ENCODE measurements around the gene UQCRC2. TPM values are rescaled to one million over a fixed set of nuclear protein-coding genes. Genes with fewer than 3 reads are reported as not detected.

The UQCRC2 gene
- polyA plus RNA-seq, 1 donor from 2014 or later = 484 TPM

DNA sequence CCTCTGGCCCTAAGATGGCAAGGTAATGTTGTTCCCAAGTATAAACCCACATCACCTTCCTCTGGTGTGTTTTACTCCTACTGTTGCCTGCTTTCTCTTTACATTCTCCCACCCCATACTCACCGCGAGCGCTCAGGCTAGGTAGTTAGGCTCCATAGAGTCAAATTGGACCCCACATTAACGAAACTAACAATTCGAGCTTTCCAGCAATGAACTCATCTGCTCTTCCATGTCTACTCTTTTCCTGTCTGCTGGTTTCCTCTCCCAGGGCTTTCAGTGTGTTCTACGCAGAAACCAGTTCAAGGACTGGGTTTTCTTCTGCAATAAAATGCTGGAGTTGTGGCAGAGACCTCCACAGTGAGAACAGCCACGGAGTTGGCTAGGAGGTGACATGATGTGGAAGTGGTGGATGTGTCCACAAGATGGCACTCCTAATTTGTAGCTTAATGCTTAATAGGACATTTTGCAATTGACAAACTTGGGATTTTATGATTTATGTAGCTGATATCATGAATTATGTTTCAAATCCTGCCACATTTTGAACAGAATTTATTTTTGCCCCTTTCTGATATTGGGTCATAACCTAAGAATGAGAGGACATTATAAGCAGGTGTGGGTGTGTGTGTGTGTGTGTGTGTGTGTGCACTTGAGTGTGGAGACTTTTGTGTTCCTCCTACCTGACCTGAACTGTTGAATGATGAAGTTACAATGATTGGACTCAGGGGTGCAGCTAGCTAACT is 2.2 kb upstream of the UQCRC2 start:
- no peak overlapping the region for H3K27ac ChIP-seq (ENCODE audit: low read length)
- peaks cover 45% of the 10 kb centered on the region for H3K79me2 ChIP-seq (replicated peaks; ENCODE audit: insufficient read depth, low read length)
- no peaks in the 10 kb centered on the region for H3K36me3 ChIP-seq (ENCODE audit: insufficient read depth, low read length)
- H4K20me1 ChIP-seq (ENCODE audit: insufficient read depth) = no peaks in the 10 kb centered on the region
- H3K9me3 ChIP-seq (ENCODE audit: low read length) = no peaks in the 10 kb centered on the region
- no peaks in the 10 kb centered on the region for H3K27me3 ChIP-seq (ENCODE audit: insufficient read depth, low read depth, low read length)
- no peak overlapping the region for H3K9ac ChIP-seq (ENCODE audit: low read length)
- no peaks in the 10 kb centered on the region for H3F3A ChIP-seq (ENCODE audit: insufficient read depth, low read length, poor library complexity, severe bottlenecking)
- H3K4me2 ChIP-seq (ENCODE audit: low read length) = peak overlapping the region; percentile 95
- H3K4me3 ChIP-seq (ENCODE audit: low read length) = peak overlapping the region; percentile 78
- H3K9me2 ChIP-seq (ENCODE audit: insufficient read depth, low read length) = no peaks in the 10 kb centered on the region
- H2AFZ ChIP-seq (ENCODE audit: low read depth, low read length) = no peak overlapping the region
- TF ChIP-seq, protein P1, sequence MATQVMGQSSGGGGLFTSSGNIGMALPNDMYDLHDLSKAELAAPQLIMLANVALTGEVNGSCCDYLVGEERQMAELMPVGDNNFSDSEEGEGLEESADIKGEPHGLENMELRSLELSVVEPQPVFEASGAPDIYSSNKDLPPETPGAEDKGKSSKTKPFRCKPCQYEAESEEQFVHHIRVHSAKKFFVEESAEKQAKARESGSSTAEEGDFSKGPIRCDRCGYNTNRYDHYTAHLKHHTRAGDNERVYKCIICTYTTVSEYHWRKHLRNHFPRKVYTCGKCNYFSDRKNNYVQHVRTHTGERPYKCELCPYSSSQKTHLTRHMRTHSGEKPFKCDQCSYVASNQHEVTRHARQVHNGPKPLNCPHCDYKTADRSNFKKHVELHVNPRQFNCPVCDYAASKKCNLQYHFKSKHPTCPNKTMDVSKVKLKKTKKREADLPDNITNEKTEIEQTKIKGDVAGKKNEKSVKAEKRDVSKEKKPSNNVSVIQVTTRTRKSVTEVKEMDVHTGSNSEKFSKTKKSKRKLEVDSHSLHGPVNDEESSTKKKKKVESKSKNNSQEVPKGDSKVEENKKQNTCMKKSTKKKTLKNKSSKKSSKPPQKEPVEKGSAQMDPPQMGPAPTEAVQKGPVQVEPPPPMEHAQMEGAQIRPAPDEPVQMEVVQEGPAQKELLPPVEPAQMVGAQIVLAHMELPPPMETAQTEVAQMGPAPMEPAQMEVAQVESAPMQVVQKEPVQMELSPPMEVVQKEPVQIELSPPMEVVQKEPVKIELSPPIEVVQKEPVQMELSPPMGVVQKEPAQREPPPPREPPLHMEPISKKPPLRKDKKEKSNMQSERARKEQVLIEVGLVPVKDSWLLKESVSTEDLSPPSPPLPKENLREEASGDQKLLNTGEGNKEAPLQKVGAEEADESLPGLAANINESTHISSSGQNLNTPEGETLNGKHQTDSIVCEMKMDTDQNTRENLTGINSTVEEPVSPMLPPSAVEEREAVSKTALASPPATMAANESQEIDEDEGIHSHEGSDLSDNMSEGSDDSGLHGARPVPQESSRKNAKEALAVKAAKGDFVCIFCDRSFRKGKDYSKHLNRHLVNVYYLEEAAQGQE (IDR thresholded peaks at IDR 0.05; ENCODE audit: borderline replicate concordance) = no peak
- TF ChIP-seq RAD21 (conservative IDR thresholded peaks at IDR 0.05) = peak; percentile 70
- TF ChIP-seq, protein P2, sequence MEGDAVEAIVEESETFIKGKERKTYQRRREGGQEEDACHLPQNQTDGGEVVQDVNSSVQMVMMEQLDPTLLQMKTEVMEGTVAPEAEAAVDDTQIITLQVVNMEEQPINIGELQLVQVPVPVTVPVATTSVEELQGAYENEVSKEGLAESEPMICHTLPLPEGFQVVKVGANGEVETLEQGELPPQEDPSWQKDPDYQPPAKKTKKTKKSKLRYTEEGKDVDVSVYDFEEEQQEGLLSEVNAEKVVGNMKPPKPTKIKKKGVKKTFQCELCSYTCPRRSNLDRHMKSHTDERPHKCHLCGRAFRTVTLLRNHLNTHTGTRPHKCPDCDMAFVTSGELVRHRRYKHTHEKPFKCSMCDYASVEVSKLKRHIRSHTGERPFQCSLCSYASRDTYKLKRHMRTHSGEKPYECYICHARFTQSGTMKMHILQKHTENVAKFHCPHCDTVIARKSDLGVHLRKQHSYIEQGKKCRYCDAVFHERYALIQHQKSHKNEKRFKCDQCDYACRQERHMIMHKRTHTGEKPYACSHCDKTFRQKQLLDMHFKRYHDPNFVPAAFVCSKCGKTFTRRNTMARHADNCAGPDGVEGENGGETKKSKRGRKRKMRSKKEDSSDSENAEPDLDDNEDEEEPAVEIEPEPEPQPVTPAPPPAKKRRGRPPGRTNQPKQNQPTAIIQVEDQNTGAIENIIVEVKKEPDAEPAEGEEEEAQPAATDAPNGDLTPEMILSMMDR (IDR thresholded peaks at IDR 0.05; ENCODE audit: poor library complexity, severe bottlenecking) = peak; percentile 77
- peak; percentile 83 for TF ChIP-seq SMC3 (conservative IDR thresholded peaks at IDR 0.05; ENCODE audit: poor library complexity)

DNA sequence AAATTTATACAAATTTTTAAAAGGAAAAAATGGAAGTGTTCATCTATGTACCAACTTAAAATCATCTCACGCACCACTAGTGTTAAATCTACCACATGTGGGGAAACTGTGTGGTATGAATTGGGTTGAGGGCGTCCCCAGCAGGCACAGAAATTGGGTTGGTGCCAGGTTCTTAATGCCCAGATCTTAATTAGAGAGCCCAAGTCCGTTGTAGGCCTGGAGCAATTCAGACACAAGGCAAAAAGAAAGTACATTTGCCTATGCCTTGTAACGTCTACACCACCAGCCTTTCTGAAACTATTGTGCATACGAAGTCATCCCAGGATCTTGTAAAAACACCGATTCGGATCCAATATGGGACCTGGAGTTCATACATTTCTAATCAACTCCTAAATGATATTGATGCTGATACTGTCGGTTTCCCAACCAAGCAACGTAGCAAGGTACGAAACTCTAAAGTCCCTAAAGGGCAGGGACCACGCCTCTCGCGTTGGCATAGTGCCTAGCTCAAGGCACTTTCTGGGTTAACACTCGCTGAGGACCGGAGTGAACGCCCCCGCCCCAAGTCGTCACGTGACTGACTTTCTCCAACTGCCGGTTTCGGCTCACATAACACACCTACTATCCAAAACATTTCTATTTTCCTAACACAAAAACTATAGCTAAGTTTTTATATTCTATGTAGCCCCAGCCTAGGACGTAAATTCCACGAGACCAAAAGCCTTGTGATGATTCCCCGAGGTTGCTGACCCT is 945 bp upstream of the UQCRC2 start:
- Histone ChIP-seq H3K27ac (ENCODE audit: low read length) (peak overlapping the region; percentile 97), H3K79me2 (replicated peaks; ENCODE audit: insufficient read depth, low read length) (peaks cover 45% of the 10 kb centered on the region), H3K36me3 (ENCODE audit: insufficient read depth, low read length) (no peaks in the 10 kb centered on the region), H3K27me3 (ENCODE audit: insufficient read depth, low read depth, low read length) (no peaks in the 10 kb centered on the region), H3F3A (ENCODE audit: insufficient read depth, low read length, poor library complexity, severe bottlenecking) (no peaks in the 10 kb centered on the region), H3K4me2 (ENCODE audit: low read length) (peak overlapping the region; percentile 95), H2AFZ (ENCODE audit: low read depth, low read length) (peak overlapping the region; percentile 100), H3K9me3 (ENCODE audit: low read length) (no peaks in the 10 kb centered on the region), H4K20me1 (ENCODE audit: insufficient read depth) (no peaks in the 10 kb centered on the region), H3K9ac (ENCODE audit: low read length) (peak overlapping the region; percentile 92), H3K9me2 (ENCODE audit: insufficient read depth, low read length) (no peaks in the 10 kb centered on the region), H3K4me3 (ENCODE audit: low read length) (peak overlapping the region; percentile 78)
- TF ChIP-seq RAD21 (conservative IDR thresholded peaks at IDR 0.05) (peak; percentile 14), POLR2AphosphoS5 (IDR thresholded peaks at IDR 0.05) (no peak)

- Histone ChIP-seq H3F3A (ENCODE audit: insufficient read depth, low read length, poor library complexity, severe bottlenecking) (no peaks in the 10 kb centered on the region), H3K79me2 (replicated peaks; ENCODE audit: insufficient read depth, low read length) (peaks cover 45% of the 10 kb centered on the region)
These were observed 361 bp downstream of the UQCRC2 start for GRCh38 chr16:21953541-21953902.

More at GRCh38 chr16:21953541-21953902, 361 bp downstream of the UQCRC2 start:
- Histone ChIP-seq H3K27me3 (ENCODE audit: insufficient read depth, low read depth, low read length) (no peaks in the 10 kb centered on the region), H3K9me2 (ENCODE audit: insufficient read depth, low read length) (no peaks in the 10 kb centered on the region), H3K27ac (ENCODE audit: low read length) (peak overlapping the region; percentile 97), H3K4me2 (ENCODE audit: low read length) (peak overlapping the region; percentile 95), H4K20me1 (ENCODE audit: insufficient read depth) (no peaks in the 10 kb centered on the region), H3K9ac (ENCODE audit: low read length) (peak overlapping the region; percentile 92), H3K36me3 (ENCODE audit: insufficient read depth, low read length) (peaks cover 4% of the 10 kb centered on the region), H3K9me3 (ENCODE audit: low read length) (no peaks in the 10 kb centered on the region), H3K4me3 (ENCODE audit: low read length) (peak overlapping the region; percentile 78), H2AFZ (ENCODE audit: low read depth, low read length) (peak overlapping the region; percentile 100)
- TF ChIP-seq MXI1 (conservative IDR thresholded peaks at IDR 0.05; ENCODE audit: poor library complexity, severe bottlenecking) (no peak), RAD21 (conservative IDR thresholded peaks at IDR 0.05) (no peak), SMC3 (conservative IDR thresholded peaks at IDR 0.05; ENCODE audit: poor library complexity) (peak; percentile 16), TAF1 (IDR thresholded peaks at IDR 0.05; ENCODE audit: low read depth) (peak; percentile 14), EP300 (conservative IDR thresholded peaks at IDR 0.05; ENCODE audit: poor library complexity, severe bottlenecking) (no peak)
- TF ChIP-seq, protein P1 (IDR thresholded peaks at IDR 0.05; ENCODE audit: borderline replicate concordance) = peak; percentile 5

All from neural cell (in vitro differentiated cells).